ENCODE data around the gene CFDP1. TPM values are rescaled to one million over a fixed set of nuclear protein-coding genes. Genes with fewer than 3 reads are reported as not detected.
"Not testable (repeated sequence)": the region's sequence is repeated elsewhere in the genome, so short reads cannot be mapped to it uniquely, and the experiment has no call there.

The CFDP1 gene
- total and polyA plus RNA-seq, 5 experiments from 2014 or later = 34.3 to 39.0 (median 34.9) TPM

- H3K4me3 Mint-ChIP-seq = no peak overlapping the region
- no peak for ATAC-seq
- no peaks in the 10 kb centered on the region for H3K27me3 Mint-ChIP-seq
- peaks cover 45 to 90% (median 80%) of the 10 kb centered on the region in 4 donors for H3K4me1 Mint-ChIP-seq
- POLR2A ChIA-PET = interaction anchor here (1.4 kb wide), 1 partner anchor 23 kb away, joined by 3 read pairs; the partner anchor contains the start of gene CFDP1
- no peaks in the 10 kb centered on the region for H3K9me3 Mint-ChIP-seq
- H3K36me3 Mint-ChIP-seq = peaks cover 0 to 10% (median 0%) of the 10 kb centered on the region in 3 donors
- no peak for DNase-seq
- H3K27ac Mint-ChIP-seq = peak overlapping the region in 2 of 10 donors; percentile 20 to 51
Measured at GRCh38 chr16:75456971-75457370, 23.7 kb upstream of the CFDP1 start.

GRCh38 chr16:75456486-75456885 is 23.2 kb upstream of the CFDP1 start:
- H3K9me3 Mint-ChIP-seq, H3K27me3 Mint-ChIP-seq, ATAC-seq, POLR2A ChIA-PET, DNase-seq: not testable (repeated sequence)
- H3K4me1 Mint-ChIP-seq = peaks cover 45 to 87% (median 76%) of the 10 kb centered on the region in 4 donors
- H3K4me3 Mint-ChIP-seq = peak overlapping the region in 1 of 10 donors; percentile 10
- H3K27ac Mint-ChIP-seq = peak overlapping the region in 4 of 10 donors; percentile 20 to 51 (median 30)
- peaks cover 0 to 12% (median 0%) of the 10 kb centered on the region in 3 donors for H3K36me3 Mint-ChIP-seq

GRCh38 chr16:75455677-75456076 is 22.4 kb upstream of the CFDP1 start:
- POLR2A ChIA-PET = no interaction called here
- H3K4me3 Mint-ChIP-seq = peak overlapping the region in 1 of 10 donors; percentile 31
- H3K36me3 Mint-ChIP-seq = peaks cover 0 to 20% (median 4%) of the 10 kb centered on the region in 3 donors
- peak overlapping the region in 2 of 10 donors; percentile 24 to 56 for H3K27ac Mint-ChIP-seq
- DNase-seq (no peak), ATAC-seq (no peak)
- no peaks in the 10 kb centered on the region for H3K27me3 Mint-ChIP-seq
- H3K4me1 Mint-ChIP-seq = peaks cover 41 to 79% (median 68%) of the 10 kb centered on the region in 4 donors
- no peaks in the 10 kb centered on the region for H3K9me3 Mint-ChIP-seq

GRCh38 chr16:75452464-75453190 is 19.3 kb upstream of the CFDP1 start:
- Mint-ChIP-seq H3K27me3 (no peaks in the 10 kb centered on the region), H3K27ac (peak overlapping the region in 4 of 10 donors; percentile 43 to 86 (median 66)), H3K9me3 (no peaks in the 10 kb centered on the region), H3K36me3 (peaks cover 0 to 41% (median 7%) of the 10 kb centered on the region in 3 donors), H3K4me1 (peaks cover 26 to 52% (median 42%) of the 10 kb centered on the region in 4 donors), H3K4me3 (no peak overlapping the region)
- ATAC-seq (no peak), DNase-seq (no peak)
- POLR2A ChIA-PET = no interaction called here

- H3K4me3 Mint-ChIP-seq = no peak overlapping the region
- no peak for ATAC-seq
- DNase-seq = no peak
- peaks cover 0 to 4% (median 1%) of the 10 kb centered on the region in 4 donors for H3K4me1 Mint-ChIP-seq
- H3K27me3 Mint-ChIP-seq = no peaks in the 10 kb centered on the region
- H3K9me3 Mint-ChIP-seq = no peaks in the 10 kb centered on the region
- peaks cover 0 to 49% (median 10%) of the 10 kb centered on the region in 3 donors for H3K36me3 Mint-ChIP-seq
- POLR2A ChIA-PET = interaction anchor here (1.0 kb wide), 1 partner anchor 13 kb away, joined by 3 read pairs; no protein-coding TSS in a partner anchor
- peak overlapping the region in 1 of 10 donors; percentile 11 for H3K27ac Mint-ChIP-seq
Measured at GRCh38 chr16:75446416-75446815, 13.1 kb upstream of the CFDP1 start.

GRCh38 chr16:75445298-75445697 is 12.0 kb upstream of the CFDP1 start:
- POLR2A ChIA-PET = no interaction called here
- H3K4me3 Mint-ChIP-seq = no peak overlapping the region
- H3K36me3 Mint-ChIP-seq = peaks cover 0 to 38% (median 3%) of the 10 kb centered on the region in 3 donors
- H3K27ac Mint-ChIP-seq = peak overlapping the region in 2 of 10 donors; percentile 24 to 43
- ATAC-seq (no peak), DNase-seq (no peak)
- peaks cover 0 to 4% (median 1%) of the 10 kb centered on the region in 4 donors for H3K4me1 Mint-ChIP-seq
- no peaks in the 10 kb centered on the region for H3K9me3 Mint-ChIP-seq
- no peaks in the 10 kb centered on the region for H3K27me3 Mint-ChIP-seq

- Mint-ChIP-seq H3K4me3 (no peak overlapping the region), H3K27me3 (no peaks in the 10 kb centered on the region), H3K4me1 (no peaks in the 10 kb centered on the region), H3K27ac (no peak overlapping the region), H3K36me3 (peaks cover 0 to 21% (median 3%) of the 10 kb centered on the region in 3 donors), H3K9me3 (no peaks in the 10 kb centered on the region)
- ATAC-seq (no peak), DNase-seq (no peak)
- POLR2A ChIA-PET = no interaction called here
Measured at GRCh38 chr16:75443298-75443697, 10.0 kb upstream of the CFDP1 start.

GRCh38 chr16:75433732-75434413 is 570 bp upstream of the CFDP1 start:
- peaks cover 17 to 45% (median 39%) of the 10 kb centered on the region in 4 donors for H3K4me1 Mint-ChIP-seq

GRCh38 chr16:75429621-75430403 is 3.5 kb downstream of the CFDP1 start:
- DNase-seq = no peak
- POLR2A ChIA-PET = no interaction called here

More at GRCh38 chr16:75433732-75434413, 570 bp upstream of the CFDP1 start:
- Mint-ChIP-seq H3K4me3 (peak overlapping the region; percentile 90 to 97 (median 94)), H3K36me3 (peaks cover 0 to 3% (median 0%) of the 10 kb centered on the region in 3 donors), H3K27ac (peak overlapping the region; percentile 94 to 99 (median 96)), H3K9me3 (peaks cover 0 to 9% (median 0%) of the 10 kb centered on the region in 9 donors), H3K27me3 (no peaks in the 10 kb centered on the region)
- POLR2A ChIA-PET = interaction anchor here (0.7 to 3.9 kb wide), 18 partner anchors 11 to 449 kb away, joined by 3 to 43 read pairs (median 4); partner anchors contain the start of genes ADAT1, GABARAPL2, KARS1 and TERF2IP
- peak in 3 of 10 donors; percentile 67 to 73 (median 72) for DNase-seq
- ATAC-seq = peak; percentile 72 to 78

GRCh38 chr16:75426524-75426923 is 6.8 kb downstream of the CFDP1 start:
- H3K9me3 Mint-ChIP-seq, H3K27me3 Mint-ChIP-seq, ATAC-seq, H3K36me3 Mint-ChIP-seq, H3K4me3 Mint-ChIP-seq, POLR2A ChIA-PET, DNase-seq: not testable (repeated sequence)
- peaks cover 17 to 64% (median 44%) of the 10 kb centered on the region in 4 donors for H3K4me1 Mint-ChIP-seq
- H3K27ac Mint-ChIP-seq = peak overlapping the region in 3 of 10 donors; percentile 21 to 57 (median 51)

More at GRCh38 chr16:75429621-75430403, 3.5 kb downstream of the CFDP1 start:
- Mint-ChIP-seq H3K36me3 (peaks cover 0 to 3% (median 0%) of the 10 kb centered on the region in 3 donors), H3K4me1 (peaks cover 26 to 70% (median 57%) of the 10 kb centered on the region in 4 donors), H3K9me3 (no peaks in the 10 kb centered on the region), H3K4me3 (peak overlapping the region in 4 of 10 donors; percentile 2 to 76 (median 18)), H3K27ac (peak overlapping the region in 5 of 10 donors; percentile 24 to 80 (median 36)), H3K27me3 (no peaks in the 10 kb centered on the region)
- ATAC-seq = no peak

GRCh38 chr16:75424105-75424762 is 9.1 kb downstream of the CFDP1 start:
- H3K4me3 Mint-ChIP-seq, H3K9me3 Mint-ChIP-seq, H3K36me3 Mint-ChIP-seq, POLR2A ChIA-PET, DNase-seq, ATAC-seq, H3K27me3 Mint-ChIP-seq: not testable (repeated sequence)
- H3K4me1 Mint-ChIP-seq = peaks cover 18 to 56% (median 44%) of the 10 kb centered on the region in 4 donors
- H3K27ac Mint-ChIP-seq = peak overlapping the region in 5 of 10 donors; percentile 29 to 79 (median 53)
